ENCODE measurements around the gene RAB8A. TPM values are rescaled to one million over a fixed set of nuclear protein-coding genes. Genes with fewer than 3 reads are reported as not detected.

The RAB8A gene
- total and polyA plus RNA-seq, 2 donors from 2014 or later = 38.5 to 75.6 TPM

GRCh38 chr19:16071072-16071691, 40.5 kb upstream of the RAB8A start:
- Histone ChIP-seq H3K9ac (ENCODE audit: low read length in 3 of 3) (peak overlapping the region in 1 of 3 donors; percentile 7), H3K27me3 (ENCODE audit: control insufficient read depth, insufficient read depth, low read length) (no peaks in the 10 kb centered on the region), H3K4me3 (ENCODE audit: low read length in 3 of 3) (no peak overlapping the region), H3K4me1 (ENCODE audit: control insufficient read depth in 2 of 3, insufficient read depth in 2 of 3, low read depth in 1 of 3, low read length in 3 of 3) (peaks cover 0 to 10% (median 0%) of the 10 kb centered on the region in 3 donors), H3K27ac (ENCODE audit: low read depth in 2 of 2, low read length in 2 of 2) (peak overlapping the region; percentile 57 to 59), H3K9me3 (ENCODE audit: control insufficient read depth in 2 of 3, insufficient read depth in 1 of 3, low read length in 3 of 3) (no peaks in the 10 kb centered on the region), H3K36me3 (ENCODE audit: control insufficient read depth in 2 of 3, insufficient read depth in 3 of 3, low read length in 3 of 3) (no peaks in the 10 kb centered on the region)
- FAIRE-seq = no peak
- TF ChIP-seq CTCF (IDR thresholded peaks at IDR 0.05; ENCODE audit: borderline replicate concordance, extremely low read depth, insufficient read depth) = no peak
- intact Hi-C loops (cut with DNase I) = no loop called here
- no peak for DNase-seq

GRCh38 chr19:16073481-16073880, 38.2 kb upstream of the RAB8A start:
- Histone ChIP-seq H3K27me3 (ENCODE audit: control insufficient read depth, insufficient read depth, low read length) (no peaks in the 10 kb centered on the region), H3K36me3 (ENCODE audit: control insufficient read depth in 2 of 3, insufficient read depth in 3 of 3, low read length in 3 of 3) (no peaks in the 10 kb centered on the region), H3K4me3 (ENCODE audit: low read length in 3 of 3) (no peak overlapping the region), H3K9ac (ENCODE audit: low read length in 3 of 3) (no peak overlapping the region), H3K9me3 (ENCODE audit: control insufficient read depth in 2 of 3, insufficient read depth in 1 of 3, low read length in 3 of 3) (no peaks in the 10 kb centered on the region), H3K4me1 (ENCODE audit: control insufficient read depth in 2 of 3, insufficient read depth in 2 of 3, low read depth in 1 of 3, low read length in 3 of 3) (peaks cover 0 to 15% (median 0%) of the 10 kb centered on the region in 3 donors), H3K27ac (ENCODE audit: low read depth in 2 of 2, low read length in 2 of 2) (no peak overlapping the region)
- TF ChIP-seq CTCF (IDR thresholded peaks at IDR 0.05; ENCODE audit: borderline replicate concordance, extremely low read depth, insufficient read depth) = no peak
- FAIRE-seq (no peak), DNase-seq (peak in 3 of 5 donors; percentile 4 to 59 (median 47))
- intact Hi-C loops (cut with DNase I) = no loop called here

- Histone ChIP-seq H3K4me3 (ENCODE audit: low read length in 3 of 3) (no peak overlapping the region), H3K9ac (ENCODE audit: low read length in 3 of 3) (no peak overlapping the region), H3K36me3 (ENCODE audit: control insufficient read depth in 2 of 3, insufficient read depth in 3 of 3, low read length in 3 of 3) (no peaks in the 10 kb centered on the region), H3K4me1 (ENCODE audit: control insufficient read depth in 2 of 3, insufficient read depth in 2 of 3, low read depth in 1 of 3, low read length in 3 of 3) (peaks cover 0 to 15% (median 2%) of the 10 kb centered on the region in 3 donors), H3K27me3 (ENCODE audit: control insufficient read depth, insufficient read depth, low read length) (no peaks in the 10 kb centered on the region), H3K27ac (ENCODE audit: low read depth in 2 of 2, low read length in 2 of 2) (no peak overlapping the region), H3K9me3 (ENCODE audit: control insufficient read depth in 2 of 3, insufficient read depth in 1 of 3, low read length in 3 of 3) (no peaks in the 10 kb centered on the region)
- intact Hi-C loops (cut with DNase I) = no loop called here
- FAIRE-seq (no peak), DNase-seq (peak in 2 of 5 donors; percentile 23 to 37)
- TF ChIP-seq CTCF (IDR thresholded peaks at IDR 0.05; ENCODE audit: borderline replicate concordance, extremely low read depth, insufficient read depth) = no peak
Measured at GRCh38 chr19:16073988-16074387, 37.7 kb upstream of the RAB8A start.

Measured in kidney (tissue), 14 donors.